Activated gamma-delta T cell treated with anti-CD3 and anti-CD28 coated beads, Interleukin-2, amount 50 U/mL, for 16 hours (primary cell): ENCODE measurements around the gene COL3A1.

ENCODE experiments used
- DNase-seq: peaks from one replicate; pipeline ENCODE4 v3.0.0-alpha.2; 2020; ENCODE audit warnings: low read depth

COL3A1 gene

GRCh38 chr2:188976545-188977268 is 2.5 kb downstream of the COL3A1 start:
- DNase-seq = no peak

- DNase-seq = no peak
Measured at GRCh38 chr2:188977317-188977716, 3.1 kb downstream of the COL3A1 start.

GRCh38 chr2:188978291-188979081 is 4.3 kb downstream of the COL3A1 start:
- DNase-seq = no peak

- no peak for DNase-seq
Measured at GRCh38 chr2:188979187-188980114, 5.3 kb downstream of the COL3A1 start.

GRCh38 chr2:188983427-188984064 is 9.4 kb downstream of the COL3A1 start:
- no peak for DNase-seq

- no peak for DNase-seq
Measured at GRCh38 chr2:188984065-188984491, 9.9 kb downstream of the COL3A1 start.

- no peak for DNase-seq
Measured at GRCh38 chr2:188984680-188985079, 10.5 kb downstream of the COL3A1 start.

- DNase-seq = no peak
Measured at GRCh38 chr2:188986839-188987238, 12.7 kb downstream of the COL3A1 start.

- no peak for DNase-seq
Measured at GRCh38 chr2:188993247-188993646, 19.1 kb downstream of the COL3A1 start.

- no peak for DNase-seq
Measured at GRCh38 chr2:188997263-188997662, 23.1 kb downstream of the COL3A1 start.

- no peak for DNase-seq
Measured at GRCh38 chr2:189000221-189000620, 26.0 kb downstream of the COL3A1 start.

GRCh38 chr2:189002079-189002478 is 27.9 kb downstream of the COL3A1 start:
- DNase-seq = no peak

GRCh38 chr2:189008555-189009262 is 34.5 kb downstream of the COL3A1 start:
- DNase-seq = no peak

- no peak for DNase-seq
Measured at GRCh38 chr2:189010536-189010935, 36.4 kb downstream of the COL3A1 start.

- DNase-seq = no peak
Measured at GRCh38 chr2:189012351-189012750, 38.2 kb downstream of the COL3A1 start.

- DNase-seq = no peak
Measured at GRCh38 chr2:189013031-189013430, 38.9 kb downstream of the COL3A1 start.

- DNase-seq = no peak
Measured at GRCh38 chr2:189013671-189014448, 39.7 kb downstream of the COL3A1 start.

- DNase-seq = no peak
Measured at GRCh38 chr2:189014449-189015138, 40.4 kb downstream of the COL3A1 start.

- DNase-seq = no peak
Measured at GRCh38 chr2:189015359-189015758, 41.2 kb downstream of the COL3A1 start.
